Astrocyte of the cerebellum (primary cell): ENCODE data around the gene AGRP.
"Not testable (repeated sequence)": the region's sequence is repeated elsewhere in the genome, so short reads cannot be mapped to it uniquely, and the experiment has no call there.

Source experiments
- DNase-seq: peaks from one replicate; pipeline ENCODE4 v3.0.0-alpha.2; 2011; ENCODE audit warnings: low read depth
- H3K4me3 ChIP-seq: 2 replicates; pipeline ENCODE4 v1.5.1; 2011; ENCODE audit warnings: mild to moderate bottlenecking, low read depth, low read length, moderate library complexity
- CTCF ChIP-seq: IDR thresholded peaks from 2 replicates; pipeline ENCODE4 v1.5.1; 2012; ENCODE audit warnings: low read length, low read depth, moderate library complexity, mild to moderate bottlenecking; ENCODE audit errors: missing control alignments
- in situ Hi-C: cut with HindIII; loops from 2 replicates; pipeline ENCODE4 v1.10.0; 2017; ENCODE audit warnings: low sequenced_read_pairs

The AGRP gene

DNA sequence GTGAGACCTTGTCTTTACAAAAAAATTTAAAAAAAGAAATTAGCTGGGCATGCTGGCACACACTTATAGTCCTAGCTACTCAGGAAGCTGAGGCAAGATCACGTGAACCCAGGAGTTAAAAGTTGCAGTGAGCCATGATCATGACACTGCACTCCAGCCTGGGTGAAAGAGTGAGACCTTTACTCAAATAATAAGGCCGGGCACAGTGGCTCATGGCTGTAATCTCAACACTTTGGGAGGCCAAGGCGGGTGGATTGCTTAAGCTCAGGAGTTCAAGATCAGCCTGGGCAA lies 33.8 kb upstream of the AGRP start:
- TF ChIP-seq CTCF: no peak

DNA sequence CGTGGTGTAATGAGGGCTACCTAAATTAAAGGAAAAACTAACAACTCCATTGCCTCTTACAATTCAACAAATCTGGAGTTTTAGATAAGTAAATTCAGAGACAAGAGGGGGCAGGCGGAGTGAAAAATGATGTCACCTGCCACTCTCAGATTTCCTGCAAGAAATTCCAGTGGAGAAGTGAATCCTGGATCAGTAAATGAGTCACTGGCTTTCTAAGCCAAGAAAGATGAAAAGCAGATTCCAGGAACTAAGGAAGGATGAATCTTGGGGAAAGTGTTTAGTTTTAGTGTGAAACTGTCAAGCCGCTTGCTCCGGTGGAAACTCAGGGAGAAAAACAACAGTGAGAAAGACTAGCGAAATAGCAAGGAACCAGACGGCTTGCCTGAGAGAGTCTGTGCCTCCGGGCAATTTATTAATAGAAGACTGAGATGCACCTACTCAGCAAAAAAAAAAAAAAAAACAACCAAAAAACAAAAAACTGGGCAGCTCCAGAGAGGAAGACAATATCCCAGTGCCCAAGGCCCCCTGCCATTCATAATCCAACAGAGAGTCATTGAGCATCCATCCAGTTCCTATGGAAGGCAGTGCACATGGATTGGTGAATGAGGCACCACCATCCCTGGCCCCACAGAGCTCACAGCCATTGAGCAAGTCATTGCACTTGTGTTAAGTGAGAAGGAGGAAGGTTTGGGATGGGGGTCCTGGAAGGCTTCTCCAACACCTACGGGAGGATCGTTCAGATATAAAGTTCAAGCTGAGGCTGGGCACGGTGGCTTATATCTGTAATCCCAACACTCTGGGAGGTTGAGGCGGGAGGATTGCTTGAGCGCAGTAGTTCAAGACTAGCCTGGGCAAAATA lies 33.2 kb upstream of the AGRP start:
- in situ Hi-C loops: no loop called here
- no peak overlapping the region for H3K4me3 ChIP-seq
- DNase-seq: no peak
- TF ChIP-seq CTCF: no peak

More for the DNA sequence above, 33.8 kb upstream of the AGRP start:
- no peak for DNase-seq
- in situ Hi-C loops: no loop called here
- no peak overlapping the region for H3K4me3 ChIP-seq

DNA sequence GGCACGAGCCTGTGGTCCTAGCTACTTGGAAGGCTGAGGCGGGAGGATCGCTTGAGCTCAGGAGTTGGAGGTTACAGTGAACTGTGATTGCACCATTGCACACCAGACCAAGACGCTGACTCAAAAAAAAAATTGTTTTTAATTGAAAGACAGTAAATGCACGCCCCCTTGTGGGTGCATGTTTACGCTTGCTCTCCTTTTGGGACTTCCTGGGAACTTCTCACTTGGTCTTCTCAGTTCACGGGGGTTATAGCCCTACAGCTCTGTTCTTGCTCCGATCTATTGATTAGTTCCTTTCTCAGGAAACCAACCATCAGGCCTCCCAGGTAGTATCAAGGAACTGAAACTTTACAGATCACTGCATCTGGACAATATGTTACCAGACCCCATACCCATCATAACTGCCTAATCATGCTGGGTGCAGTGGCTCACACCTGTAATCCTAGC lies 31.1 kb upstream of the AGRP start:
- peak; percentile 75 for DNase-seq
- peak; percentile 72 for TF ChIP-seq CTCF
- in situ Hi-C loops: no loop called here
- H3K4me3 ChIP-seq: no peak overlapping the region

DNA sequence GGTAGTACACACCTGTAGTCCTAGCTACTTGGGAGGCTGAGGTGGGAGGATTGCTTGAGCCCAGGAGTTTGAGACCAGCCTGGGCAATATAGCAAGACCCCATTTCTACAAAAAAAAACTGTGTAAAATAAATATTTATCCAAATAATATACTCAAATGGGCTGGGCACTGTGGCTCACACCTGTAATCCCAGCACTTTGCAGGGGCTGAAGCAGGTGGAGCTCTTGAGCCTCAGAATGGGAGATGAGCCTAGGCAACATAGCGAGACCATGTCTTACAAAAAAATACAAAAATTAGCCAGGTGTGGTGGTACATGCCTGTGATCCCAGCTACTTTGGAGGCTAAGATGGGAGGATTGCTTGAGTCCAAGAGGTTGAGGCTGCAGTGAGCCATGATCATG lies 30.5 kb upstream of the AGRP start:
- in situ Hi-C loops, H3K4me3 ChIP-seq, DNase-seq: not testable (repeated sequence)

DNA sequence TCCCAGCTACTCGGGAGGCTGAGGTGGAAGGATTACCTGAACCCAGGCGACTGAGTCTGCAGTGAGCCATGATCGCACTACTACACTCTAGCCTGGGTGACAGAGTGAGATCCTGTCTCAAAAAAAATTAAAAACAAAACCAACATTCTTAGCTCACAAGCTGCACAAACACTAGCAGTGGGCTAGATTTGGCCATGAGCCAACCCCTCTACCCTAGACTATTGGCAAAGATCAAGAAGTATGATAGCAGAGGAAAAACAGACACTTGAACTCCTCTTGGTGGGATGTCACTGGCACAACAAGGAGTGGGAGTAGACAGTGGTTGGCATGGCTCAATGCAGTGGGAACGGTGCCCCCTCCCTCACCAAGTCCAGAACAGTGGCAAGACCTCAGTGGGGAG lies 25.7 kb upstream of the AGRP start:
- no peak for TF ChIP-seq CTCF
- in situ Hi-C loops: no loop called here
- no peak for DNase-seq
- no peak overlapping the region for H3K4me3 ChIP-seq

GRCh38 chr16:67506468-67506867 lies 23.1 kb upstream of the AGRP start:
- in situ Hi-C loops: no loop called here
- DNase-seq: no peak
- H3K4me3 ChIP-seq: no peak overlapping the region
- no peak for TF ChIP-seq CTCF

DNA sequence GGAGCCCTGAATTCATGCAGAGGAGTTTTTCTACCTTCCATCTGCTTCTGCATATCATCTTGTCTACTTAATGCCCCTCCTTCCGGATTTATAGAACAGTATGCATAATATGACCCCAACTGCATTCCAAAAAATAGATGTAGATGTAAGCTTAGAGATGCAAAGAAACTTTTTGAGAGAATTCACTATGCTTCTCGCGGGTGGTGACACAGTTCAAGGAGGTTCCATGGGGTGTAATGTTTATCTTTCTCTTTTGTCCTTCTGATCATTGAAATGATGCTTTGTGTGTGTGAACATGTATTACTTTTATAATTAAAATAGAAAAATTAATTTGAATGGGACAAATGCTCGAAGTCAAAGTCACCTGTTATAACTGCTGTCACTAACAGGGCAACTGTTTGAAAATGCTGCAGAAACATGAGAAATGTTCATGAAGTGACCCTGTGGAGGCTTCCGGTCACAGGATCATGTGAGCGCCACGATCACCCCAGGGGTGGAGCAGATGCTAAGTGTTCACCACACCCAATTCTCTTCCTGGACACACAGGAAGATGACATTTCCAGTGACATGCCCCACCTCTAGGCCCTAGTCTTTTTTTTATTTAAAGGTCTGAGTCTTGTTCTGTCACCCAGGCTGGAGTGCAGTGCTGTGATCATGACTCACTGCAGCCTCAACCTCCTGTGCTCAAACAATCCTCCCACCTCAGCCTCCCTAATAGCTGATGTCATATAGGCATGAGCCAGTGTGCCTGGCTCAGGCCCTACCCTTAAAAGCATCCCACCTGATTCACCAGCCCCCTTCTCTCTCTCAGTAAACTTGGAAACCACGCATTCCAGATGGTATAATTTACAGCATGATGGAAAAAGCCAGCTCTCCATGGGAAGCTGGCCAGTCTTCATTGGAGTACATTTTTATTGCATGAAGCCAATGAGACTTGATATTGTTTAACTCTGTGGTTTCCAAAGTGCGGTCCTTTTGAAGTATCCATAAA lies 21.0 kb upstream of the AGRP start:
- in situ Hi-C loops: no loop called here
- peak; percentile 66 for DNase-seq

More for the DNA sequence above, 21.0 kb upstream of the AGRP start:
- TF ChIP-seq CTCF: no peak
- H3K4me3 ChIP-seq: no peak overlapping the region
